HCT116 (cell line): ENCODE results near the gene REEP3. TPM values are rescaled to one million over a fixed set of nuclear protein-coding genes. Genes with fewer than 3 reads are reported as not detected.

Experiments
- ATAC-seq: fragments of 200-7000 bp; cut with Tn5 transposase; 2 replicates; pipeline ENCODE4 v1.9.1; 2020; ENCODE audit warnings: mild to moderate bottlenecking, moderate library complexity
- BruUV-seq: library from RNA; stranded (reverse); fragments of 400-500 nt; replicated peaks from 2 replicates; lab custom pipeline; 2021; lab: Mats Ljungman, UMichigan
- CTCF ChIA-PET: fragments of 300-600 bp; sonication (Branson Sonifier 250); formaldehyde crosslinking; loops from one replicate; lab custom pipeline; 2021; ENCODE audit warnings: antibody characterized with exemption; lab: Charles Lee
- POLR2A ChIA-PET: fragments of 300-600, 350-600 bp; sonication (Branson Sonifier 250); formaldehyde crosslinking; loops from one replicate; lab custom pipeline; 2021; ENCODE audit warnings: antibody characterized with exemption; lab: Charles Lee
- RAD21 ChIA-PET, 2 experiments: fragments of 300-600 bp; sonication (Branson Sonifier 250); formaldehyde crosslinking; loops; one replicate each; lab custom pipeline; 2023; ENCODE audit warnings: low total read pairs in 2 of 2; ENCODE audit not compliant: uncharacterized antibody in 2 of 2, unreplicated experiment in 2 of 2, low non-redundant PET in 1 of 2; lab: Charles Lee
- DNase-seq: peaks from one replicate; pipeline ENCODE4 v3.0.0-alpha.2; 2010; ENCODE audit warnings: low read depth, low spot score
- H2AFZ ChIP-seq: fragments of 200-600 bp; shearing (Covaris generic), sonication (generic); 2 replicates; pipeline ENCODE4 v1.6.1; 2017; ENCODE audit warnings: low read depth, mixed run types, mixed read lengths, antibody characterized with exemption, low read length; ENCODE audit not compliant: poor library complexity, severe bottlenecking
- H3K27ac ChIP-seq: 2 replicates; pipeline ENCODE4 v1.5.1; 2012; ENCODE audit warnings: low read depth, low read length
- H3K27me3 ChIP-seq: fragments of 200-600 bp; sonication (generic); 2 replicates; pipeline ENCODE4 v1.6.1; 2016; ENCODE audit warnings: mixed run types, low read length, mixed read lengths; ENCODE audit not compliant: insufficient read depth
- H3K36me3 ChIP-seq, 2 experiments: fragments of 200-500 bp in 1 of 2; fragments of 200-600 bp in 1 of 2; sonication (Bioruptor generic) in 1 of 2; sonication (generic) in 1 of 2; 2 replicates each; pipeline versions ENCODE4 v1.5.1 to v1.6.1; 2014 to 2016; ENCODE audit warnings: low read length in 2 of 2, inconsistent platforms in 1 of 2, mixed read lengths in 1 of 2, mixed run types in 1 of 2; ENCODE audit not compliant: insufficient read depth in 2 of 2, control insufficient read depth in 1 of 2
- H3K4me1 ChIP-seq, 2 experiments: fragments of 200-600 bp in 1 of 2; sonication (generic) in 1 of 2; 2 replicates each; pipeline versions ENCODE4 v1.5.1 to v1.6.1; 2012 to 2017; ENCODE audit warnings: low read length in 2 of 2, inconsistent platforms in 1 of 2, mild to moderate bottlenecking in 1 of 2, mixed read lengths in 1 of 2, mixed run types in 1 of 2, moderate library complexity in 1 of 2; ENCODE audit not compliant: insufficient read depth in 2 of 2, control insufficient read depth in 1 of 2
- H3K4me2 ChIP-seq: fragments of 200-600 bp; sonication (generic); 2 replicates; pipeline ENCODE4 v1.6.1; 2017; ENCODE audit warnings: mixed run types, low read length, mixed read lengths
- H3K4me3 ChIP-seq, 2 experiments: fragments of 200-600 bp in 1 of 2; sonication (generic) in 1 of 2; replicated peaks in 1 of 2; 2 replicates each; pipeline ENCODE4 v1.5.1; 2011 to 2016; ENCODE audit warnings: low read length in 2 of 2, control low read depth in 1 of 2, low read depth in 1 of 2, mild to moderate bottlenecking in 1 of 2, mixed read lengths in 1 of 2, mixed run types in 1 of 2
- H3K79me2 ChIP-seq: fragments of 200-600 bp; sonication (generic); 2 replicates; pipeline ENCODE4 v1.6.1; 2017; ENCODE audit warnings: mild to moderate bottlenecking, mixed run types, low read length, moderate library complexity, mixed read lengths; ENCODE audit not compliant: insufficient read depth
- H3K9ac ChIP-seq: fragments of 200-600 bp; sonication (generic); 2 replicates; pipeline ENCODE4 v1.6.1; 2016; ENCODE audit warnings: low read length, mixed read lengths
- H3K9me2 ChIP-seq: fragments of 200-600 bp; sonication (generic), shearing (Covaris generic); 2 replicates; pipeline ENCODE4 v1.6.1; 2017; ENCODE audit warnings: mixed run types, mild to moderate bottlenecking, moderate library complexity; ENCODE audit not compliant: insufficient read depth
- H3K9me3 ChIP-seq, 2 experiments: fragments of 200-500 bp in 1 of 2; fragments of 200-600 bp in 1 of 2; sonication (Bioruptor generic) in 1 of 2; sonication (generic) in 1 of 2; 2 replicates each; pipeline ENCODE4 v1.6.1; 2014 to 2017; ENCODE audit warnings: low read length in 2 of 2, mixed read lengths in 2 of 2, inconsistent platforms in 1 of 2, low read depth in 1 of 2, mild to moderate bottlenecking in 1 of 2, mixed run types in 1 of 2, moderate library complexity in 1 of 2; ENCODE audit not compliant: control insufficient read depth in 1 of 2, insufficient read depth in 1 of 2
- H4K20me1 ChIP-seq: fragments of 200-600 bp; sonication (generic), shearing (Covaris generic); 2 replicates; pipeline ENCODE4 v1.6.1; 2017; ENCODE audit warnings: mixed run types, mild to moderate bottlenecking, moderate library complexity; ENCODE audit not compliant: insufficient read depth
- CBX3 ChIP-seq: IDR thresholded peaks from 2 replicates; pipeline ENCODE4 v1.6.1; 2012; ENCODE audit warnings: low read depth
- CEBPB ChIP-seq: IDR thresholded peaks from 2 replicates; pipeline ENCODE4 v1.6.1; 2012; ENCODE audit warnings: low read depth
- CTCF ChIP-seq, 3 experiments: fragments of 200-600 bp in 1 of 3; sonication (generic) in 1 of 3; IDR thresholded peaks in 2 of 3; conservative IDR thresholded peaks in 1 of 3; 2 replicates each; pipeline ENCODE4 v1.5.1; 2012 to 2017; ENCODE audit warnings: low read depth in 2 of 3, low read length in 2 of 3, antibody characterized with exemption in 1 of 3, borderline replicate concordance in 1 of 3, control low read depth in 1 of 3, mild to moderate bottlenecking in 1 of 3, mixed read lengths in 1 of 3, mixed run types in 1 of 3, moderate library complexity in 1 of 3; ENCODE audit not compliant: insufficient read depth in 1 of 3
- EZH2 ChIP-seq: fragments of 200-600 bp; sonication (generic); IDR thresholded peaks from 2 replicates; pipeline ENCODE4 v1.6.1; 2017; ENCODE audit warnings: antibody characterized with exemption, mixed run types
- EZH2phosphoT487 ChIP-seq: fragments of 200-600 bp; IDR thresholded peaks from 2 replicates; pipeline ENCODE4 v1.6.1; 2018; ENCODE audit warnings: antibody characterized with exemption, borderline replicate concordance
- JUND ChIP-seq: IDR thresholded peaks from 2 replicates; pipeline ENCODE4 v1.6.1; 2012
- MAX ChIP-seq: IDR thresholded peaks from 2 replicates; pipeline ENCODE4 v1.6.1; 2012
- POLR2A ChIP-seq: IDR thresholded peaks from 2 replicates; pipeline ENCODE4 v1.7.0; 2011; ENCODE audit warnings: borderline replicate concordance; ENCODE audit not compliant: insufficient read depth, insufficient read length; ENCODE audit errors: extremely low read depth
- SIN3A ChIP-seq: IDR thresholded peaks from 2 replicates; pipeline ENCODE4 v1.6.1; 2012; ENCODE audit warnings: low read depth
- SP1 ChIP-seq: IDR thresholded peaks from 2 replicates; pipeline ENCODE4 v1.6.1; 2012; ENCODE audit warnings: low read depth
- TCF7L2 ChIP-seq: IDR thresholded peaks from 2 replicates; pipeline ENCODE4 v1.7.0; 2011; ENCODE audit warnings: borderline replicate concordance, inconsistent platforms; ENCODE audit not compliant: insufficient read depth, insufficient read length; ENCODE audit errors: extremely low read depth
- YY1 ChIP-seq: IDR thresholded peaks from 2 replicates; pipeline ENCODE4 v1.6.1; 2011; ENCODE audit warnings: low read length, low read depth, moderate library complexity, mild to moderate bottlenecking; ENCODE audit not compliant: insufficient replicate concordance; ENCODE audit errors: extremely low read depth
- ZFX ChIP-seq: fragments of 450-650 bp; IDR thresholded peaks from 2 replicates; pipeline ENCODE4 v1.6.1; 2017
- intact Hi-C: fragments of 100-400 bp; cut with micrococcal nuclease; formaldehyde crosslinking; loops from 2 replicates; pipeline ENCODE4 v1.10.0; 2022
- total RNA-seq: library from RNA; stranded (reverse); gene quantifications from one replicate; pipeline ENCODE4 v1.2.1, GENCODE V29; 2021; ENCODE audit not compliant: unreplicated experiment
- TF ChIP-seq, protein P1 (sequence below): IDR thresholded peaks from 2 replicates; pipeline ENCODE4 v1.6.1; 2012; ENCODE audit warnings: low read depth

The REEP3 gene
- total RNA-seq, 1 experiment from 2014 or later: 41.3 TPM

- no peak overlapping the region for H3K4me3 ChIP-seq
- no peaks in the 10 kb centered on the region for H3K9me2 ChIP-seq
- no peak for DNase-seq
- H3K9ac ChIP-seq: no peak overlapping the region
- ChIA-PET CTCF (no interaction called here), POLR2A (no interaction called here), RAD21 (no interaction called here)
- TF ChIP-seq CEBPB (no peak), YY1 (no peak), TCF7L2 (no peak), ZFX (no peak), SP1 (no peak), SIN3A (no peak), POLR2A (no peak), JUND (no peak), CTCF (IDR thresholded peaks at IDR 0.05 in 2 of 3, conservative IDR thresholded peaks at IDR 0.05 in 1 of 3; ENCODE audit: borderline replicate concordance in 1 of 3, insufficient read depth in 1 of 3, low read depth in 2 of 3, low read length in 2 of 3) (no peak), CBX3 (no peak), MAX (no peak), EZH2 (no peak), EZH2phosphoT487 (no peak)
- TF ChIP-seq, protein P1, sequence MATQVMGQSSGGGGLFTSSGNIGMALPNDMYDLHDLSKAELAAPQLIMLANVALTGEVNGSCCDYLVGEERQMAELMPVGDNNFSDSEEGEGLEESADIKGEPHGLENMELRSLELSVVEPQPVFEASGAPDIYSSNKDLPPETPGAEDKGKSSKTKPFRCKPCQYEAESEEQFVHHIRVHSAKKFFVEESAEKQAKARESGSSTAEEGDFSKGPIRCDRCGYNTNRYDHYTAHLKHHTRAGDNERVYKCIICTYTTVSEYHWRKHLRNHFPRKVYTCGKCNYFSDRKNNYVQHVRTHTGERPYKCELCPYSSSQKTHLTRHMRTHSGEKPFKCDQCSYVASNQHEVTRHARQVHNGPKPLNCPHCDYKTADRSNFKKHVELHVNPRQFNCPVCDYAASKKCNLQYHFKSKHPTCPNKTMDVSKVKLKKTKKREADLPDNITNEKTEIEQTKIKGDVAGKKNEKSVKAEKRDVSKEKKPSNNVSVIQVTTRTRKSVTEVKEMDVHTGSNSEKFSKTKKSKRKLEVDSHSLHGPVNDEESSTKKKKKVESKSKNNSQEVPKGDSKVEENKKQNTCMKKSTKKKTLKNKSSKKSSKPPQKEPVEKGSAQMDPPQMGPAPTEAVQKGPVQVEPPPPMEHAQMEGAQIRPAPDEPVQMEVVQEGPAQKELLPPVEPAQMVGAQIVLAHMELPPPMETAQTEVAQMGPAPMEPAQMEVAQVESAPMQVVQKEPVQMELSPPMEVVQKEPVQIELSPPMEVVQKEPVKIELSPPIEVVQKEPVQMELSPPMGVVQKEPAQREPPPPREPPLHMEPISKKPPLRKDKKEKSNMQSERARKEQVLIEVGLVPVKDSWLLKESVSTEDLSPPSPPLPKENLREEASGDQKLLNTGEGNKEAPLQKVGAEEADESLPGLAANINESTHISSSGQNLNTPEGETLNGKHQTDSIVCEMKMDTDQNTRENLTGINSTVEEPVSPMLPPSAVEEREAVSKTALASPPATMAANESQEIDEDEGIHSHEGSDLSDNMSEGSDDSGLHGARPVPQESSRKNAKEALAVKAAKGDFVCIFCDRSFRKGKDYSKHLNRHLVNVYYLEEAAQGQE: no peak
- H4K20me1 ChIP-seq: peaks cover 3% of the 10 kb centered on the region; the same call in 1 of the 2 replicates
- no peak overlapping the region for H3K4me2 ChIP-seq
- intact Hi-C loops: no loop called here
- BruUV-seq: no TSS peak
- no peak overlapping the region for H2AFZ ChIP-seq
- H3K27ac ChIP-seq: no peak overlapping the region
- H3K79me2 ChIP-seq: peaks cover 87% of the 10 kb centered on the region
- H3K9me3 ChIP-seq: no peaks in the 10 kb centered on the region
- no peaks in the 10 kb centered on the region for H3K27me3 ChIP-seq
- H3K4me1 ChIP-seq: peaks cover 0 to 9% of the 10 kb centered on the region in 2 experiments; a peak in 2 of 4 replicates
- H3K36me3 ChIP-seq: no peaks in the 10 kb centered on the region
- no peak for ATAC-seq
Observed at GRCh38 chr10:63537536-63537935, 16.3 kb downstream of the REEP3 start.
